ENCODE measurements around the gene GPD2. TPM values are rescaled to one million over a fixed set of nuclear protein-coding genes. Genes with fewer than 3 reads are reported as not detected.
"Not testable (repeated sequence)": the region's sequence is repeated elsewhere in the genome, so short reads cannot be mapped to it uniquely, and the experiment has no call there.

Gene GPD2
- total RNA-seq, 1 donor, result 59.7 TPM

GRCh38 chr2:156600196-156600595 is 164.0 kb downstream of the GPD2 start:
- Histone ChIP-seq H4K20me1 (ENCODE audit: insufficient read depth, low read length) (no peaks in the 10 kb centered on the region), H3K4me2 (ENCODE audit: insufficient read depth, low read length) (no peak overlapping the region), H3K27ac (ENCODE audit: low read depth, low read length) (no peak overlapping the region), H3K27me3 (ENCODE audit: insufficient read depth, low read length) (no peaks in the 10 kb centered on the region), H3K9me3 (ENCODE audit: low read depth, low read length) (no peaks in the 10 kb centered on the region), H3K36me3 (ENCODE audit: insufficient read depth, low read length) (no peaks in the 10 kb centered on the region), H3K79me2 (ENCODE audit: insufficient read depth, low read length) (no peaks in the 10 kb centered on the region), H3K4me1 (ENCODE audit: insufficient read depth, low read length) (no peaks in the 10 kb centered on the region), H2AFZ (ENCODE audit: low read length) (no peak overlapping the region), H3K4me3 (ENCODE audit: insufficient read depth, low read length) (no peak overlapping the region)
- DNase-seq (ENCODE audit: insufficient read length, low spot score, missing footprints), result no peak
- TF ChIP-seq CTCF (IDR thresholded peaks at IDR 0.05; ENCODE audit: extremely low read depth, low read depth, low read length), result no peak

- no peaks in the 10 kb centered on the region for H3K79me2 ChIP-seq (ENCODE audit: insufficient read depth, low read length)
- H3K4me2 ChIP-seq (ENCODE audit: insufficient read depth, low read length), result no peak overlapping the region
- no peaks in the 10 kb centered on the region for H3K9me3 ChIP-seq (ENCODE audit: low read depth, low read length)
- peak overlapping the region; percentile 20 for H2AFZ ChIP-seq (ENCODE audit: low read length)
- H3K27me3 ChIP-seq (ENCODE audit: insufficient read depth, low read length), result no peaks in the 10 kb centered on the region
- H3K36me3 ChIP-seq (ENCODE audit: insufficient read depth, low read length), result no peaks in the 10 kb centered on the region
- DNase-seq (ENCODE audit: insufficient read length, low spot score, missing footprints), result no peak
- no peaks in the 10 kb centered on the region for H3K4me1 ChIP-seq (ENCODE audit: insufficient read depth, low read length)
- H4K20me1 ChIP-seq (ENCODE audit: insufficient read depth, low read length), result no peaks in the 10 kb centered on the region
- no peak for TF ChIP-seq CTCF (IDR thresholded peaks at IDR 0.05; ENCODE audit: extremely low read depth, low read depth, low read length)
- no peak overlapping the region for H3K27ac ChIP-seq (ENCODE audit: low read depth, low read length)
- no peak overlapping the region for H3K4me3 ChIP-seq (ENCODE audit: insufficient read depth, low read length)
These were observed 165.8 kb downstream of the GPD2 start for GRCh38 chr2:156601855-156602551.

GRCh38 chr2:156602552-156602933 is 166.4 kb downstream of the GPD2 start:
- no peaks in the 10 kb centered on the region for H3K36me3 ChIP-seq (ENCODE audit: insufficient read depth, low read length)
- no peaks in the 10 kb centered on the region for H4K20me1 ChIP-seq (ENCODE audit: insufficient read depth, low read length)
- no peak overlapping the region for H3K4me3 ChIP-seq (ENCODE audit: insufficient read depth, low read length)
- H3K9me3 ChIP-seq (ENCODE audit: low read depth, low read length), result no peaks in the 10 kb centered on the region
- DNase-seq (ENCODE audit: insufficient read length, low spot score, missing footprints), result no peak
- no peak overlapping the region for H3K27ac ChIP-seq (ENCODE audit: low read depth, low read length)
- no peak overlapping the region for H2AFZ ChIP-seq (ENCODE audit: low read length)
- no peaks in the 10 kb centered on the region for H3K27me3 ChIP-seq (ENCODE audit: insufficient read depth, low read length)
- no peak overlapping the region for H3K4me2 ChIP-seq (ENCODE audit: insufficient read depth, low read length)
- no peak for TF ChIP-seq CTCF (IDR thresholded peaks at IDR 0.05; ENCODE audit: extremely low read depth, low read depth, low read length)
- H3K4me1 ChIP-seq (ENCODE audit: insufficient read depth, low read length), result no peaks in the 10 kb centered on the region
- H3K79me2 ChIP-seq (ENCODE audit: insufficient read depth, low read length), result no peaks in the 10 kb centered on the region

GRCh38 chr2:156615836-156616322 is 179.7 kb downstream of the GPD2 start:
- Histone ChIP-seq H4K20me1 (ENCODE audit: insufficient read depth, low read length) (no peaks in the 10 kb centered on the region), H3K4me3 (ENCODE audit: insufficient read depth, low read length) (no peak overlapping the region), H3K9me3 (ENCODE audit: low read depth, low read length) (no peaks in the 10 kb centered on the region), H3K4me1 (ENCODE audit: insufficient read depth, low read length) (no peaks in the 10 kb centered on the region), H3K4me2 (ENCODE audit: insufficient read depth, low read length) (no peak overlapping the region), H3K79me2 (ENCODE audit: insufficient read depth, low read length) (no peaks in the 10 kb centered on the region), H3K27ac (ENCODE audit: low read depth, low read length) (no peak overlapping the region), H2AFZ (ENCODE audit: low read length) (no peak overlapping the region), H3K27me3 (ENCODE audit: insufficient read depth, low read length) (no peaks in the 10 kb centered on the region), H3K36me3 (ENCODE audit: insufficient read depth, low read length) (no peaks in the 10 kb centered on the region)
- TF ChIP-seq CTCF (IDR thresholded peaks at IDR 0.05; ENCODE audit: extremely low read depth, low read depth, low read length), result no peak
- DNase-seq (ENCODE audit: insufficient read length, low spot score, missing footprints), result no peak

- H4K20me1 ChIP-seq (ENCODE audit: insufficient read depth, low read length); H3K79me2 ChIP-seq (ENCODE audit: insufficient read depth, low read length); H3K9me3 ChIP-seq (ENCODE audit: low read depth, low read length); DNase-seq (ENCODE audit: insufficient read length, low spot score, missing footprints); H3K4me1 ChIP-seq (ENCODE audit: insufficient read depth, low read length); H3K27ac ChIP-seq (ENCODE audit: low read depth, low read length); H3K4me3 ChIP-seq (ENCODE audit: insufficient read depth, low read length); H3K4me2 ChIP-seq (ENCODE audit: insufficient read depth, low read length); H3K27me3 ChIP-seq (ENCODE audit: insufficient read depth, low read length); H3K36me3 ChIP-seq (ENCODE audit: insufficient read depth, low read length); H2AFZ ChIP-seq (ENCODE audit: low read length): not testable (repeated sequence)
These were observed 181.9 kb downstream of the GPD2 start for GRCh38 chr2:156618071-156618470.

Measured in osteoblast (primary cell).